IMR-90 (cell line): ENCODE measurements around the gene BAZ1A. TPM values are rescaled to one million over a fixed set of nuclear protein-coding genes. Genes with fewer than 3 reads are reported as not detected.

Source experiments
- ATAC-seq: fragments of 200-7000 bp; cut with Tn5 transposase; 2 replicates; pipeline ENCODE4 v1.9.1; 2020; ENCODE audit warnings: low read depth, mild to moderate bottlenecking, moderate library complexity
- BruUV-seq: library from RNA; stranded (reverse); fragments of 400-500 nt; replicated peaks from 2 replicates; lab custom pipeline; 2021; lab: Mats Ljungman, UMichigan
- CTCF ChIA-PET: fragments of 300-600 bp; formaldehyde crosslinking; extraction: SDS; loops from one replicate; lab custom pipeline; 2021; ENCODE audit warnings: antibody characterized with exemption; lab: Yijun Ruan, JAX
- POLR2A ChIA-PET: fragments of 300-600 bp; sonication (Branson Sonifier 250); formaldehyde crosslinking; loops from one replicate; lab custom pipeline; 2022; ENCODE audit warnings: antibody characterized with exemption; ENCODE audit not compliant: unreplicated experiment; lab: Charles Lee
- DNase-seq: peaks from one replicate; pipeline ENCODE4 v3.0.0; 2013
- H2AFZ ChIP-seq: replicated peaks from 2 replicates; pipeline ENCODE3; 2013; ENCODE audit warnings: low read length, mild to moderate bottlenecking; ENCODE audit not compliant: poor library complexity
- H2AK5ac ChIP-seq: 2 replicates; pipeline ENCODE4 v1.6.1; 2013; ENCODE audit warnings: low read depth, low read length, inconsistent platforms
- H2AK9ac ChIP-seq: replicated peaks from 2 replicates; pipeline ENCODE3; 2013; ENCODE audit warnings: mild to moderate bottlenecking, low read depth, low read length, moderate library complexity; ENCODE audit not compliant: poor library complexity
- H2BK120ac ChIP-seq: 2 replicates; pipeline ENCODE4 v1.6.1; 2013; ENCODE audit warnings: low read depth, low read length, inconsistent platforms
- H2BK15ac ChIP-seq: 3 replicates; pipeline ENCODE4 v1.6.1; 2013; ENCODE audit warnings: low read depth, low read length, inconsistent platforms
- H2BK20ac ChIP-seq: 2 replicates; pipeline ENCODE4 v1.6.1; 2013; ENCODE audit warnings: low read depth, mild to moderate bottlenecking, inconsistent platforms, low read length, moderate library complexity
- H2BK5ac ChIP-seq: 2 replicates; pipeline ENCODE4 v1.6.1; 2013; ENCODE audit warnings: mild to moderate bottlenecking, low read depth, low read length, inconsistent platforms; ENCODE audit not compliant: poor library complexity, severe bottlenecking
- H3K14ac ChIP-seq: replicated peaks from 2 replicates; pipeline ENCODE4 v1.6.1; 2013; ENCODE audit warnings: low read depth, low read length, inconsistent platforms
- H3K18ac ChIP-seq: 2 replicates; pipeline ENCODE4 v1.6.1; 2013; ENCODE audit warnings: low read depth, low read length, control low read depth
- H3K23ac ChIP-seq: 2 replicates; pipeline ENCODE4 v1.6.1; 2013; ENCODE audit warnings: low read depth, low read length, inconsistent platforms
- H3K27ac ChIP-seq: 2 replicates; pipeline ENCODE4 v1.5.1; 2013; ENCODE audit warnings: mild to moderate bottlenecking, control low read depth, low read length; ENCODE audit not compliant: insufficient read depth
- H3K27me3 ChIP-seq: 2 replicates; pipeline ENCODE4 v1.6.1; 2013; ENCODE audit warnings: low read length; ENCODE audit not compliant: control insufficient read depth, insufficient read depth
- H3K36me3 ChIP-seq: 2 replicates; pipeline ENCODE4 v1.6.1; 2013; ENCODE audit warnings: low read length, mixed read lengths; ENCODE audit not compliant: control insufficient read depth, insufficient read depth
- H3K4ac ChIP-seq: 2 replicates; pipeline ENCODE4 v1.6.1; 2013; ENCODE audit warnings: low read depth, low read length, inconsistent platforms
- H3K4me1 ChIP-seq: 2 replicates; pipeline ENCODE4 v1.6.1; 2013; ENCODE audit warnings: low read length, mixed read lengths; ENCODE audit not compliant: control insufficient read depth, insufficient read depth
- H3K4me2 ChIP-seq: 2 replicates; pipeline ENCODE4 v1.6.1; 2013; ENCODE audit warnings: low read depth, mild to moderate bottlenecking, control low read depth, low read length, moderate library complexity
- H3K4me3 ChIP-seq: 2 replicates; pipeline ENCODE4 v1.5.1; 2013; ENCODE audit warnings: low read depth, mild to moderate bottlenecking, control low read depth, low read length, moderate library complexity; ENCODE audit not compliant: insufficient read depth
- H3K56ac ChIP-seq: 2 replicates; pipeline ENCODE4 v1.6.1; 2013; ENCODE audit warnings: low read length, inconsistent platforms; ENCODE audit not compliant: insufficient read depth; ENCODE audit errors: extremely low read depth
- H3K79me1 ChIP-seq, 2 experiments: 2 replicates each; pipeline ENCODE4 v1.6.1; 2013; ENCODE audit warnings: low read length in 2 of 2, inconsistent platforms in 1 of 2, low read depth in 1 of 2
- H3K9ac ChIP-seq: 2 replicates; pipeline ENCODE4 v1.6.1; 2013; ENCODE audit warnings: low read depth, low read length, control low read depth
- H3K9me1 ChIP-seq: 2 replicates; pipeline ENCODE4 v1.6.1; 2013; ENCODE audit warnings: low read length, inconsistent platforms; ENCODE audit not compliant: insufficient read depth
- H3K9me3 ChIP-seq: 2 replicates; pipeline ENCODE4 v1.6.1; 2013; ENCODE audit warnings: low read length; ENCODE audit not compliant: control insufficient read depth, insufficient read depth
- H4K20me1 ChIP-seq: 2 replicates; pipeline ENCODE4 v1.6.1; 2013; ENCODE audit warnings: low read length, inconsistent platforms; ENCODE audit not compliant: insufficient read depth
- H4K5ac ChIP-seq: 2 replicates; pipeline ENCODE4 v1.6.1; 2013; ENCODE audit warnings: mild to moderate bottlenecking, low read depth, low read length, control low read depth
- H4K8ac ChIP-seq, 2 experiments: 2 replicates each; pipeline ENCODE4 v1.6.1; 2013; ENCODE audit warnings: low read depth in 2 of 2, low read length in 2 of 2, control low read depth in 1 of 2, inconsistent platforms in 1 of 2
- H4K91ac ChIP-seq: 2 replicates; pipeline ENCODE4 v1.6.1; 2013; ENCODE audit warnings: low read depth, low read length, inconsistent platforms; ENCODE audit not compliant: insufficient read depth
- BHLHE40 ChIP-seq: fragments of 150-350 bp; IDR thresholded peaks from 2 replicates; pipeline ENCODE4 v1.6.1; 2016; ENCODE audit warnings: mild to moderate bottlenecking, low read depth, low read length
- FOS ChIP-seq: fragments of 150-350 bp; IDR thresholded peaks from 2 replicates; pipeline ENCODE4 v1.6.1; 2016; ENCODE audit warnings: low read depth, low read length
- MAFK ChIP-seq: IDR thresholded peaks from 2 replicates; pipeline ENCODE4 v1.6.1; 2012; ENCODE audit warnings: low read depth, low read length, improper control_type of control experiment
- MAZ ChIP-seq: IDR thresholded peaks from 2 replicates; pipeline ENCODE4 v1.6.1; 2012; ENCODE audit warnings: low read depth, mild to moderate bottlenecking, low read length, improper control_type of control experiment, moderate library complexity, borderline replicate concordance
- MXI1 ChIP-seq: IDR thresholded peaks from 2 replicates; pipeline ENCODE4 v1.6.1; 2012; ENCODE audit warnings: low read depth, mild to moderate bottlenecking, low read length, moderate library complexity, borderline replicate concordance
- RAD21 ChIP-seq: IDR thresholded peaks from 2 replicates; pipeline ENCODE4 v1.6.1; 2012; ENCODE audit warnings: low read length, improper control_type of control experiment
- RCOR1 ChIP-seq: IDR thresholded peaks from 2 replicates; pipeline ENCODE4 v1.6.1; 2012; ENCODE audit warnings: mild to moderate bottlenecking, low read length, improper control_type of control experiment; ENCODE audit not compliant: insufficient replicate concordance
- RFX5 ChIP-seq: IDR thresholded peaks from 2 replicates; pipeline ENCODE4 v1.8.0; 2012; ENCODE audit warnings: low read depth, mild to moderate bottlenecking, low read length, moderate library complexity
- WGBS, 2 experiments: methylation state at CpG; one replicate each; pipeline versions ENCODE4 v1.1.5 to v1.1.7; 2013; ENCODE audit warnings: missing lambda C conversion rate in 2 of 2; ENCODE audit not compliant: insufficient read length in 1 of 2; ENCODE audit errors: extremely low coverage in 2 of 2; 5-methylcytosine and 5-hydroxymethylcytosine counted together
- dilution Hi-C: fragments of 300-500 bp; cut with HindIII; formaldehyde crosslinking; loops from one replicate; pipeline ENCODE4 v1.14.3; 2018; ENCODE audit warnings: low sequenced_read_pairs; ENCODE audit not compliant: unreplicated experiment
- in situ Hi-C: fragments of 300-500 bp; cut with MboI; formaldehyde crosslinking; loops from 3 replicates; pipeline ENCODE4 v1.14.3; 2019; ENCODE audit warnings: low sequenced_read_pairs, inconsistent platforms, mixed read lengths
- intact Hi-C: fragments of 100-400 bp; cut with micrococcal nuclease; formaldehyde crosslinking; loops from 2 replicates; pipeline ENCODE4 v1.10.0; 2022
- polyA plus RNA-seq, 3 experiments: library from polyadenylated mRNA; depleted of rRNA; stranded (reverse); fragments of >200 nt; gene quantifications; 2 replicates each; pipeline ENCODE4 v1.2.3, GENCODE V29; 2012; ENCODE audit warnings: low replicate concordance in 1 of 3
- total RNA-seq: library from RNA; depleted of rRNA; stranded (reverse); fragments of >200 nt; gene quantifications from 2 replicates; pipeline ENCODE4 v1.2.3, GENCODE V29; 2012
- TF ChIP-seq, protein P1 (sequence below): conservative IDR thresholded peaks from 2 replicates; pipeline ENCODE4 v1.5.1; 2012; ENCODE audit warnings: mild to moderate bottlenecking, low read depth, low read length, improper control_type of control experiment
- TF ChIP-seq, protein P2 (sequence below): fragments of 150-350 bp; IDR thresholded peaks from 2 replicates; pipeline ENCODE4 v1.6.1; 2017; ENCODE audit warnings: mild to moderate bottlenecking, antibody characterized with exemption, low read length, low read depth

BAZ1A gene
- total and polyA plus RNA-seq, 2 of the 4 experiments (the other 2 are of a cell fraction), result 15.3 to 23.8 TPM

DNA sequence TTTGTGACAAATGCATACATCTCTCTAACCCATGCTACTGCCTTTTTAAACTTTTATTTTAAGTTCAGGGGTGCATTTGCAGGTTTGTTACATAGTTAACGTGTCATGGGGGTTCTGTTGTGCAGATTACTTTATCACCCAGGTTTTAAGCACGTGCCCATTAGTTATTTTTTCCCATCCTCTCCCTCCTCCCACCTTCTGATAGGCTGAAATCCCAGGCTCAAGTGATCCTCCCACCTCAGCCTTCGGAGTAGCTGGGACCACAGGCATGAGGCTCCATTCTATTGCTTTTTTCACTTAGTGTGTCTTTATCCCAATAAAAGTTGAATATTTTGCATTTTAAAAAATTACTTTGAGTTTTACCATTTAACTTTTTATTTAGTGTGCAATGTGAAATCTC lies 68.9 kb downstream of the BAZ1A start:
- DNase-seq, result no peak
- H2BK20ac ChIP-seq, result no peak overlapping the region
- POLR2A ChIA-PET, result no interaction called here
- H3K36me3 ChIP-seq, result peaks cover 21% of the 10 kb centered on the region
- H4K5ac ChIP-seq, result no peak overlapping the region
- no peak overlapping the region for H3K18ac ChIP-seq
- peaks cover 3 to 19% of the 10 kb centered on the region in 2 experiments; a peak in 3 of 4 replicates for H3K79me1 ChIP-seq
- no peak overlapping the region for H3K14ac ChIP-seq
- no peak overlapping the region for H2AK9ac ChIP-seq
- no peak overlapping the region for H3K4me3 ChIP-seq
- no peaks in the 10 kb centered on the region for H3K9me3 ChIP-seq
- no peak overlapping the region for H2AFZ ChIP-seq
- in situ Hi-C loops, result no loop called here
- intact Hi-C loops, result no loop called here
- H3K27me3 ChIP-seq, result no peaks in the 10 kb centered on the region
- CTCF ChIA-PET, result no interaction called here
- H3K4ac ChIP-seq, result no peak overlapping the region
- ATAC-seq, result no peak
- H3K4me1 ChIP-seq, result no peaks in the 10 kb centered on the region
- no peak overlapping the region for H3K27ac ChIP-seq
- TF ChIP-seq MXI1, result no peak
- TF ChIP-seq, protein P1, sequence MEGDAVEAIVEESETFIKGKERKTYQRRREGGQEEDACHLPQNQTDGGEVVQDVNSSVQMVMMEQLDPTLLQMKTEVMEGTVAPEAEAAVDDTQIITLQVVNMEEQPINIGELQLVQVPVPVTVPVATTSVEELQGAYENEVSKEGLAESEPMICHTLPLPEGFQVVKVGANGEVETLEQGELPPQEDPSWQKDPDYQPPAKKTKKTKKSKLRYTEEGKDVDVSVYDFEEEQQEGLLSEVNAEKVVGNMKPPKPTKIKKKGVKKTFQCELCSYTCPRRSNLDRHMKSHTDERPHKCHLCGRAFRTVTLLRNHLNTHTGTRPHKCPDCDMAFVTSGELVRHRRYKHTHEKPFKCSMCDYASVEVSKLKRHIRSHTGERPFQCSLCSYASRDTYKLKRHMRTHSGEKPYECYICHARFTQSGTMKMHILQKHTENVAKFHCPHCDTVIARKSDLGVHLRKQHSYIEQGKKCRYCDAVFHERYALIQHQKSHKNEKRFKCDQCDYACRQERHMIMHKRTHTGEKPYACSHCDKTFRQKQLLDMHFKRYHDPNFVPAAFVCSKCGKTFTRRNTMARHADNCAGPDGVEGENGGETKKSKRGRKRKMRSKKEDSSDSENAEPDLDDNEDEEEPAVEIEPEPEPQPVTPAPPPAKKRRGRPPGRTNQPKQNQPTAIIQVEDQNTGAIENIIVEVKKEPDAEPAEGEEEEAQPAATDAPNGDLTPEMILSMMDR, result no peak
- no peak for TF ChIP-seq RAD21
- TF ChIP-seq BHLHE40, result no peak
- no peak for TF ChIP-seq MAFK
- TF ChIP-seq MAZ, result no peak
- TF ChIP-seq RFX5, result no peak
- no peak for TF ChIP-seq RCOR1
- no peak for TF ChIP-seq FOS
- TF ChIP-seq, protein P2, sequence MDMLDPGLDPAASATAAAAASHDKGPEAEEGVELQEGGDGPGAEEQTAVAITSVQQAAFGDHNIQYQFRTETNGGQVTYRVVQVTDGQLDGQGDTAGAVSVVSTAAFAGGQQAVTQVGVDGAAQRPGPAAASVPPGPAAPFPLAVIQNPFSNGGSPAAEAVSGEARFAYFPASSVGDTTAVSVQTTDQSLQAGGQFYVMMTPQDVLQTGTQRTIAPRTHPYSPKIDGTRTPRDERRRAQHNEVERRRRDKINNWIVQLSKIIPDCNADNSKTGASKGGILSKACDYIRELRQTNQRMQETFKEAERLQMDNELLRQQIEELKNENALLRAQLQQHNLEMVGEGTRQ, result no peak
- H2BK5ac ChIP-seq, result no peak overlapping the region
- H2AK5ac ChIP-seq, result no peak overlapping the region
- dilution Hi-C loops, result no loop called here
- no peak overlapping the region for H2BK15ac ChIP-seq
- no peak overlapping the region for H3K56ac ChIP-seq
- no peak overlapping the region for H3K23ac ChIP-seq
- H3K9me1 ChIP-seq, result peaks cover 5% of the 10 kb centered on the region; the same call in 1 of the 2 replicates
- H3K4me2 ChIP-seq, result no peak overlapping the region
- WGBS, 2 experiments, result no CpG with 5 or more reads among the region's 3 CpGs
- H4K91ac ChIP-seq, result no peak overlapping the region
- no peaks in the 10 kb centered on the region for H4K20me1 ChIP-seq
- H4K8ac ChIP-seq, result no peak overlapping the region
- BruUV-seq, result no TSS peak
- H3K9ac ChIP-seq, result no peak overlapping the region
- no peak overlapping the region for H2BK120ac ChIP-seq
